ENCODE results near the gene TMX4. TPM values are rescaled to one million over a fixed set of nuclear protein-coding genes. Genes with fewer than 3 reads are reported as not detected.

Gene TMX4
- total and polyA plus RNA-seq, 12 donors = 26.7 to 169 (median 115) TPM

GRCh38 chr20:7943891-7944290 is 75.7 kb downstream of the TMX4 start:
- Histone ChIP-seq H3K9me3 (peaks cover 0 to 21% (median 8%) of the 10 kb centered on the region in 11 donors), H3K4me3 (no peak overlapping the region), H3K27ac (no peak overlapping the region), H3K4me1 (no peaks in the 10 kb centered on the region), H3K27me3 (no peaks in the 10 kb centered on the region), H3K36me3 (no peaks in the 10 kb centered on the region)
- DNase-seq = no peak
- intact Hi-C loops (cut with DNase I) = no loop called here
- WGBS, 2 donors = 28 to 35% methylated on average over 2 of the region's 2 CpGs
- no peak for ATAC-seq
- TF ChIP-seq CTCF (IDR thresholded peaks at IDR 0.05) = no peak

GRCh38 chr20:7940341-7940740 is 79.2 kb downstream of the TMX4 start, which contains the start of gene HAO1:
Gene HAO1, minus strand, starts transcription at chr20:7940458. Its CDS starts 36 bp downstream, at chr20:7940422.
- ATAC-seq (no peak), DNase-seq (no peak)
- H3K9me3 ChIP-seq = no peaks in the 10 kb centered on the region
- no peaks in the 10 kb centered on the region for H3K27me3 ChIP-seq
- no peak within 1 kb of the TSS for H3K27ac ChIP-seq
- no peaks in the 10 kb centered on the region for H3K36me3 ChIP-seq
- no peaks in the 10 kb centered on the region for H3K4me1 ChIP-seq
- intact Hi-C loops (cut with DNase I) = no loop called here
- no peak within 1 kb of the TSS for H3K4me3 ChIP-seq
- whole genome bisulfite sequencing, 2 donors = 90 to 93% methylated on average over 3 of the region's 3 CpGs
- TF ChIP-seq CTCF (IDR thresholded peaks at IDR 0.05) = no peak

DNA sequence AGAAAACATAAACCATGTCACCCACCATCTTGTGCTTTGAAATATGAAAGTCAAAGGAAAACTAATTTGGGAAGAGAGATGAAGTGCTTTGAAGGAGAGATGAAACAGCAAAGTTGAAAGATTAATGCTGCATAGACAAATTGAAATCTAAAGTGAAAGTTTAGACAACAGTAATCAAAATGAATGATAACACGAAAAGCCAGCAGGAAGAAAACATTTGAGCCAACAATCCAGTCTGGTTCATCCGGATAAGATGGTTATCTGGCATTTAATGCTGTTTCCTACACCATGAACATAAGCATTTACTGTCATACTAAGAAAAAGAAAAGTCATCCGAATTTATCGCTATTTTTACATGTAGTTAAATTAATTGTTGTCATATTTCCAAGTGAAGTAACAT is 79.9 kb downstream of the TMX4 start:
- TF ChIP-seq CTCF (IDR thresholded peaks at IDR 0.05) = no peak
- intact Hi-C loops (cut with DNase I) = loop anchor here in 8 of 10 donors (5.0 to 10.0 kb wide), 3 partner anchors 448 to 785 kb away; no protein-coding TSS in a partner anchor
- Histone ChIP-seq H3K27me3 (no peaks in the 10 kb centered on the region), H3K4me3 (no peak overlapping the region), H3K27ac (no peak overlapping the region), H3K9me3 (no peaks in the 10 kb centered on the region), H3K36me3 (no peaks in the 10 kb centered on the region), H3K4me1 (no peaks in the 10 kb centered on the region)
- 62 to 74% methylated on average over 4 of the region's 4 CpGs for WGBS, 2 donors
- no peak for DNase-seq
- ATAC-seq = no peak

GRCh38 chr20:7938058-7938457 is 81.5 kb downstream of the TMX4 start:
- Histone ChIP-seq H3K4me3 (no peak overlapping the region), H3K36me3 (no peaks in the 10 kb centered on the region), H3K4me1 (no peaks in the 10 kb centered on the region), H3K9me3 (no peaks in the 10 kb centered on the region), H3K27me3 (no peaks in the 10 kb centered on the region), H3K27ac (no peak overlapping the region)
- intact Hi-C loops (cut with DNase I) = loop anchor here in 8 of 10 donors (5.0 to 10.0 kb wide), 3 partner anchors 449 to 787 kb away; no protein-coding TSS in a partner anchor
- ATAC-seq (no peak), DNase-seq (no peak)
- WGBS, 2 donors = 83 to 87% methylated on average over 2 of the region's 2 CpGs
- TF ChIP-seq CTCF (IDR thresholded peaks at IDR 0.05) = no peak
